NCI-H1092 treated with DMSO at 0.1 percent for 48 hours (cell line): Measurements from ENCODE around the gene ABCC1.
"Not testable (repeated sequence)": the region's sequence is repeated elsewhere in the genome, so short reads cannot be mapped to it uniquely, and the experiment has no call there.

Experiments
- DNase-seq: peaks from one replicate; lab custom pipeline; 2025; lab: John Stamatoyannopoulos, UW

The ABCC1 gene

DNA sequence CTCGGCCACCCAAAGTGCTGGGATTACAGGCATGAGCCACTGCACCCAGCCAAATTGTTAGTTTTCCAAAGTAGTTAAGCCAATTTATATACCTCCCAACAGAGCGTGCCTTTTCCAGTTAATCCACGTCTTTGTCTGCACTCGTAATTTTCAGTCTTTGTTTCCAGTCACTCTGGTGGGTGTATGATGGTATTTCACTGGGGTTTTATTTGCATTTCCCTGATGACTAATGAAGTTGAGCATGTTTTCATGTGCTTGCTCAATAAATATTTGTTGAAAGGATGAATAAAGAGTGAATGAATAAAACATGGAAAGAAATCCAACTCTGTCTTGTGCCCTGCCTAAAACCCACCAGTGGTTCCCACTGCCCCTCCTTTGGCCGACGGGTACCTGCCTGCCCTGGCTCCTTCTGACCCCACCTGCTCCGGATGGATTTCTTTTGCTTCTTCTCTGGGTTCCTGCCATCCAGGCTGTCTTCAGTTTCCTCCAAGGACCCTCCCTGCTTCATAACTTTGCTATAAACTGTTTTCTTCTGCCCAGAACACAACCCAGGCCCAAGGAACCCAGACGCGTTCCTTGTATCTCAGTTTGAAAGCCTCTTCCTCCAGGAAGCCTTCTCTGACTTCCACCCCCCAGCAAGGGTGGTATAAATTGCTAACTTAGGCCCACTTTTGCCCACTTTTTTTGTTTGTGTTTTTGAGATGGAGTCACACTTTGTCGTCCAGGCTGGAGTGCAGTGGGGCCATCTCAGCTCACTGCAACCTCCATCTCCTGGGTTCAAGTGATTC lies 3.0 kb upstream of the ABCC1 start:
- DNase-seq: no peak

- no peak for DNase-seq
Measured at GRCh38 chr16:15947983-15948509, 1.4 kb upstream of the ABCC1 start.

- DNase-seq: no peak
Measured at GRCh38 chr16:15948532-15949209, 745 bp upstream of the ABCC1 start.

GRCh38 chr16:15950161-15950854 lies 892 bp downstream of the ABCC1 start:
- DNase-seq: peak; percentile 5

GRCh38 chr16:15950869-15951268 lies 1.5 kb downstream of the ABCC1 start:
- no peak for DNase-seq

GRCh38 chr16:15951852-15952251 lies 2.4 kb downstream of the ABCC1 start:
- no peak for DNase-seq

GRCh38 chr16:15952265-15952711 lies 2.9 kb downstream of the ABCC1 start:
- DNase-seq: no peak

- DNase-seq: no peak
Measured at GRCh38 chr16:15953477-15953876, 4.1 kb downstream of the ABCC1 start.

- no peak for DNase-seq
Measured at GRCh38 chr16:15953929-15954813, 4.8 kb downstream of the ABCC1 start.

- no peak for DNase-seq
Measured at GRCh38 chr16:15954814-15955151, 5.4 kb downstream of the ABCC1 start.

GRCh38 chr16:15955425-15955824 lies 6.0 kb downstream of the ABCC1 start:
- DNase-seq: no peak

DNA sequence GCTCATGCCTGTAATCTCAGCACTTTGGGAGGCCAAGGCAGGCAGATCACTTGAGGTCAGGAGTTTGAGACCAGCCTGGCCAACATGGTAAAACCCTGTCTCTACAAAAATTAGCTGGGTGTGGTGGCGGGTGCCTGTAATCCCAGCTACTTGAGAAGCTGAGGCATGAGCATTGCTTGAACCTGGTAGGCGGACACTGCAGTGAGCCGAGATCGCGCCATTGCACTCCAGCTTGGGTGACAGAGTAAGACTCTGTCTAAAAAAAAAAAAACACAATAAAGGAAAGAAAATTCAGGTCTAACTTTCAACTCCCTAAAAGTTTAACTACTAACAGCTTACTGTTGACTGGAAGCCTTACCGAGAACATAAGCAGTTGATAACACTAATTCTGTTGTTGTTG lies 6.7 kb downstream of the ABCC1 start:
- DNase-seq: not testable (repeated sequence)

DNA sequence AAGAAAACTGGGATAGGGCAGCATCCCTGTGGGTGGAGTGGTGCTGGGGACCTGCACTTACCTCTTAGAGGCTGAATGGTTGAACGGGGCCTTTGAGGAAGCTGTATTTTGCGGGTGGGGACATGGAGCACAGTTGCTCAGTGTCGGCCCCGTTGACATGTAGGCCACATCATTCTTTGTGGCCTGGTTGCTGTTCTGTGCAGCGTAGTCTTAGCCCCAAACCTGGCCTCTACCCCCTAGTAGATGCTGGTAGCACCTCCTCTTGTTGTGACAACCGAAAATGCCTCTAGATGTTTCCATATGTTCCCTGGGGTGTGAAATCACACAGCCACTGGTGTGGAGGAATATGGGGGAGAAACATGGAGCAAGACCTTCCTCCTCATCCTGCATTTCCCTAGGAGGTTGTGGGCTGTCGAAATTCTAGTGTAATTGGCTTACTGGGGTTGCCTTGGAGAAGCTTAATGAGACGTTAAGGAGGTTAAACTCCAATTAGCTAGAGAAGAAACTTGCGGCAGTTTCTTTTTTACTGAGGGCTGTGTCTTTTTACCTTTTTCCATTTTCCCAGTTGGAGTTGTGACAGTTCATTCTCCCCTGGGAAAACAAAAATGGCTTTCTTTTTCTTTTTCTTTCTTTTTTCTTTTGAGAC lies 9.4 kb downstream of the ABCC1 start:
- DNase-seq: no peak

DNA sequence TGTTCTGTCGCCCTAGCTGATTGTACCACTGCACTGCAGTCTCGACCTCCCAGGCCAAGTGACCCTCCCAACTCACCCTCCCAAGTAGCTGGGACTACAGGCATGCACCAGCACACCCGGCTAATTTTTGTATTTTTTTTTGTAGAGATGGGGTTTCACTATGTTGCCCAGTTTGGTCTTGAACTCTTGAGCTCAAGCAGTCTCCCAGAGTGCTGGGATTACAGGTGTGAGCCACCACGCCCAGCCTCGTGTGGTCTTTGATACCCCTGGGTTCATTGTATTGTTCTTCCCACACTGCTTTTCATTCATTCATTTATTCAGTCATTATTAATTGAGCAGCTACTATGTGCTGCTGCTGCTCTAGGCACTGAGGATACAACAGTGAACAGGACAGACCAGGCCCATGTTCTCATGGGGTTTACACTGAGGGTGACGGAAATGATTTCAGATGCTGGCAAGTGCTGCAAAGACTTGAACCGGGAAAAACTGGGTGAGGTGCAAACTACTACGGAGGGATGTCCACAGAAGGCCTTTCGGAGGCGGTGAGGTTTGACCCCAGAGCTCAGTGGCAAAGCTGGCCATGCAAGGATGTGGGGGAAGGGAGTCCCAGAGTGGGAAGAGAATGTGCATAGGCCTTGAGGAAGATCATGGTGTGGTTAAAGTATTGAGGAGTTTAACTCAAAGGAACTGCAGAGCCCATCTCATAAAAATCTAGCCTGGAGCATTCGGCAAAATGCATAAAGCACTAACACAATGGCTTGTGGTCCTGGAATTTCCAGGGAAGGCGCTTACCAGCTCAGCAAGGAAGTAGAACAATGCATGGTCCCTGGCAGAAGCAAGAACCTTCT lies 10.9 kb downstream of the ABCC1 start:
- DNase-seq: no peak

- DNase-seq: no peak
Measured at GRCh38 chr16:15961060-15961511, 11.7 kb downstream of the ABCC1 start.

- no peak for DNase-seq
Measured at GRCh38 chr16:15961571-15962090, 12.2 kb downstream of the ABCC1 start.

DNA sequence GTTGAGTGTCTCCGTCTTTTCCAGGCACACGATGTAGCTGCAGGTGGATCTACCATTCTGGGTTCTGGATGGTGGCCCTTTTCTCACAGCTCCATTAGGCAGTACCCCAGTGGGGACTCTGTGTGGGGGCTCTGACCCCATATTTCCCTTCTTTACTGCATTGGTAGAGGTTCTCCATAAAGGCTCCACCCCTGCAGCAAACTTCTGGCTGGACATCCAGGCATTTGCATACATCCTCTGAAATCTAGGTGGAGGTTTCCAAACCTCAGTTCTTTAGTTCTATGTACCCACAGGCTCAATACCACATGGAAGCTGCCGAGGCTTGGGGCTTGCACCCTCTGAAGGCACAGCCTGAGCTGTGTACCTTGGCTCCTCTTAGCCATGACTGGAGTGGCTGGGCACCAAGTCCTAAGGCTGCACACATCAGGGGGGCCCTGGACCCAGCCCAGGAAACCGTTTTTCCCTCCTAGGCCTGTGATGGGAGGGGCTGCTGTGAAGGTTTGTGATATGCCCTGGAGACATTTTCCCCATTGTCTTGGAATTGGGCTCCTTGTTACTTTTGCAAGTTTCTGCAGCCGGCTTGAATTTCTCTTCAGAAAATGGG lies 14.0 kb downstream of the ABCC1 start:
- no peak for DNase-seq

DNA sequence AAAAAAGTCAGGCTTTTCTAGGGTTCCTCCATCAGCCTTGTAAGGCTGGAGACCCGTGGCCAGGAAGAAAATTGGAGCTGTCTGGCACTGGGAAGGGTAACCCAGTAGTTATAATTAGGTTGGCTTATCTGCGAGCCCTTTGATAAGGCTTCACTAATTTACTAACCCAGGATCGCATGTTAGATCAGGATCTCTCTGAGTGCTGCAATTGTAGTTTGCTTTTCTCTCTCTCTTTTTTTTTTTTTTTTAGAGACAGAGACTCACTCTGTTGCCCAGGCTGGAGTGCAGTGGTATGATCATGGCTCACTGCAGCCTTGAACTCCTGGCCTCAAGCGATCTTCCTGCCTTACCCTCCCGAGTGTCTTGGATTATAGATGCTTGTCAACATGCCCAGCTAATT lies 17.0 kb downstream of the ABCC1 start:
- no peak for DNase-seq

DNA sequence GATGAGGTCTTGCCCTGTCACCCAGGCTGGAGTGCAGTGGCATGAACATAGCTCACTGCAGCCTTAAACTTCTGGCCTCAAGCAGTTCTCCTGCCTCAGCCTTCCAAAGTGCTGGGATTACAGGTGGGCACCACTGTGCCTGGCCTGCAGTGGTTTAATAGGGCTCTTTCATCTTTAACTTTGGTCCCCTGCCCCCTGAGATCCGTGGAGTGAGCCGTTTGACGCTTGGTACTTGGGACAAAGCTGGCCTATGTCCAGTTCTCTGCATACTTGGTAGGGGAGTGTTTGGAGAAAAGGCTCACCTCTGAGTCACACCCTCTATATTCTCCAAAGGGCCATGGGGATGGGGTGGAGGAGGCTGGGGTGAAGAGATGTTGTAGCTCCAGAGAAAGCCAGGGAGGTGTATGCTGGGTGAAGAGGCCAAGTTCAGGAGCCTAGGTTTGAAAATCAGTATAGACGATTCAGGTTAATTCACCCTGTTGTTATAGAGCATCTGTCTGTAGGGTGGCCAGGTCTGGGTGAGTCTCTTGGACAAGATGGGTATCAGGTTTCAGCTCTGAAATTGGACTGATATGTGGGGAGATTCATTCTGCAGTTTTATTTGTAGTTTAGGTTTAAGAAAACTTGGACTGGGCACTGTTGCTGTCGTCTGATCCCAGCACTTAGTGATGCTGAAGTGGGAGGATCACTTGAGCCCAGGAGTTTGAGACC lies 17.6 kb downstream of the ABCC1 start:
- DNase-seq: no peak
